ENCODE results near the gene CLSTN1.

DNA sequence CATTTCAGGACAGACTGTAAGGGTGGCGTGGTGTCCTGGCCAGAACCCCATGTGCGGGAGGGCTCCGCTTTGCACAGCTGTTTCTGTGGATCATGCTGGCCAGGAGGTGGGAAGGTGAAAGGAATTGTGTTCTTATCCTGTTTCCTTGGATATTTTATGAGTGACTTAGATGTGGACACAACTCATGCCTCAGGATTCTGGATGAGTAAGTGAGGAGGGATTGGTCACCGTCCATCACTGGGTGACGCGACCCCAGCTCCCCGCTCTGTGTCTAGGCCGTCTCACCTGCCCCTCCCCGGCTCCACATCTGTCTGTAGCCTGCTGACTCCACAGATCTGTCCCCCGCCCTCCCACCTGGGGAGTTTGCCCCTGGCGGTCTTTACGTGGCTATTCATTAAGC, 123.4 kb downstream of the CLSTN1 start:
- TF ChIP-seq YY1 (IDR thresholded peaks at IDR 0.05; ENCODE audit: insufficient read depth, insufficient read length), result no peak
- no peak for TF ChIP-seq SUZ12 (IDR thresholded peaks at IDR 0.05; ENCODE audit: extremely low read depth, insufficient read depth, insufficient read length)
